Gastrocnemius medialis (tissue), 4 donors: ENCODE results near the gene FBXL5.

ENCODE experiments used
- POLR2A ChIP-seq, 2 donors: fragments of 450-650 bp; IDR thresholded peaks; one replicate each; pipeline ENCODE4 v1.6.1; 2017; ENCODE audit warnings: antibody characterized with exemption in 2 of 2, mild to moderate bottlenecking in 2 of 2, moderate library complexity in 2 of 2
- TF ChIP-seq, protein P1 (sequence below), 5 experiments: fragments of 450-650 bp in 3 of 5; fragments of 200-600 bp in 2 of 5; sonication (generic) in 2 of 5; IDR thresholded peaks in 4 of 5; conservative IDR thresholded peaks in 1 of 5; 1 replicate in 4 of 5; 2 replicates in 1 of 5; pipeline ENCODE4 v1.5.1; 2016 to 2019; ENCODE audit warnings: antibody characterized with exemption in 5 of 5, mild to moderate bottlenecking in 3 of 5, moderate library complexity in 3 of 5

DNA sequence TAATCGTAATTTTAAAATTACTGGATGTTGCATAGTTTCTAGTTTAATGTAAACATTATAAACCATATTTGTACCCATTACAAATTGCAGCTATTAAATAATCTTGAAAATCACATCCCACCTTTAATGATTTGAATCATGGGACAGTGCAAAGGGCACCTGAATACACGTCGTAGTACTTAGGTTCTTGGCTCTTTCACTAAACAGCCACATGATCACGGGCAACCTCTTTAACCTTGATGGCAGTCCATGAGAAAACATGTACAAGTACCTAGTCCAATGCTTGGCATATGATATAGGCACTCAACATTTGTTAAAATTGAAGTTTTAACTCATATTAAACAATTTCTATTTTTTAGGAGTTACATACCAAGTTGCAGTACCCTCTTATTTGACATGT is 11.8 kb upstream of the FBXL5 start:
- TF ChIP-seq, protein P1, sequence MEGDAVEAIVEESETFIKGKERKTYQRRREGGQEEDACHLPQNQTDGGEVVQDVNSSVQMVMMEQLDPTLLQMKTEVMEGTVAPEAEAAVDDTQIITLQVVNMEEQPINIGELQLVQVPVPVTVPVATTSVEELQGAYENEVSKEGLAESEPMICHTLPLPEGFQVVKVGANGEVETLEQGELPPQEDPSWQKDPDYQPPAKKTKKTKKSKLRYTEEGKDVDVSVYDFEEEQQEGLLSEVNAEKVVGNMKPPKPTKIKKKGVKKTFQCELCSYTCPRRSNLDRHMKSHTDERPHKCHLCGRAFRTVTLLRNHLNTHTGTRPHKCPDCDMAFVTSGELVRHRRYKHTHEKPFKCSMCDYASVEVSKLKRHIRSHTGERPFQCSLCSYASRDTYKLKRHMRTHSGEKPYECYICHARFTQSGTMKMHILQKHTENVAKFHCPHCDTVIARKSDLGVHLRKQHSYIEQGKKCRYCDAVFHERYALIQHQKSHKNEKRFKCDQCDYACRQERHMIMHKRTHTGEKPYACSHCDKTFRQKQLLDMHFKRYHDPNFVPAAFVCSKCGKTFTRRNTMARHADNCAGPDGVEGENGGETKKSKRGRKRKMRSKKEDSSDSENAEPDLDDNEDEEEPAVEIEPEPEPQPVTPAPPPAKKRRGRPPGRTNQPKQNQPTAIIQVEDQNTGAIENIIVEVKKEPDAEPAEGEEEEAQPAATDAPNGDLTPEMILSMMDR (IDR thresholded peaks at IDR 0.05 in 4 of 5, conservative IDR thresholded peaks at IDR 0.05 in 1 of 5) = no peak
- TF ChIP-seq POLR2A (IDR thresholded peaks at IDR 0.05) = no peak
